A673 (cell line): ENCODE data around the gene RBM27. TPM values are rescaled to one million over a fixed set of nuclear protein-coding genes. Genes with fewer than 3 reads are reported as not detected.

Source experiments
- BruUV-seq: library from RNA; stranded (reverse); fragments of 400-500 nt; replicated peaks from 2 replicates; lab custom pipeline; 2021; lab: Mats Ljungman, UMichigan
- CTCF ChIA-PET: fragments of 300-600 bp; sonication (Branson Sonifier 250); formaldehyde crosslinking; loops from one replicate; lab custom pipeline; 2022; ENCODE audit warnings: antibody characterized with exemption; lab: Charles Lee
- POLR2A ChIA-PET: fragments of 300-600 bp; sonication (Branson Sonifier 250); formaldehyde crosslinking; loops from one replicate; lab custom pipeline; 2022; ENCODE audit warnings: antibody characterized with exemption; ENCODE audit not compliant: low non-redundant PET; lab: Charles Lee
- DNase-seq: peaks from one replicate; pipeline ENCODE4 v3.0.0-alpha.2; 2015; ENCODE audit warnings: low spot score
- H3K27ac ChIP-seq: fragments of 200-600 bp; sonication (generic); 2 replicates; pipeline ENCODE4 v1.5.1; 2016; ENCODE audit warnings: mixed run types, low read depth, mild to moderate bottlenecking, mixed read lengths, antibody characterized with exemption, low read length; ENCODE audit not compliant: poor library complexity, severe bottlenecking
- H3K27me3 ChIP-seq: fragments of 200-600 bp; sonication (generic); replicated peaks from 2 replicates; pipeline ENCODE4 v1.6.1; 2017; ENCODE audit warnings: mixed run types, low read depth, mild to moderate bottlenecking, mixed read lengths, antibody characterized with exemption, low read length; ENCODE audit not compliant: insufficient read depth, poor library complexity
- H3K36me3 ChIP-seq: fragments of 200-600 bp; sonication (generic); 2 replicates; pipeline ENCODE4 v1.6.1; 2016; ENCODE audit warnings: mixed run types, mild to moderate bottlenecking, mixed read lengths, antibody characterized with exemption, low read length; ENCODE audit not compliant: insufficient read depth, poor library complexity, severe bottlenecking
- H3K4me1 ChIP-seq: fragments of 200-600 bp; sonication (generic); 2 replicates; pipeline ENCODE4 v1.6.1; 2017; ENCODE audit warnings: mixed run types, mild to moderate bottlenecking, mixed read lengths, antibody characterized with exemption, low read length; ENCODE audit not compliant: insufficient read depth, poor library complexity, severe bottlenecking
- H3K4me3 ChIP-seq: fragments of 200-600 bp; sonication (generic); 2 replicates; pipeline ENCODE4 v1.5.1; 2016; ENCODE audit warnings: low read depth, mixed run types, mild to moderate bottlenecking, mixed read lengths, low read length; ENCODE audit not compliant: poor library complexity, severe bottlenecking
- H3K9me3 ChIP-seq: fragments of 200-600 bp; sonication (generic); 2 replicates; pipeline ENCODE4 v1.6.1; 2016; ENCODE audit warnings: mixed run types, low read depth, mild to moderate bottlenecking, mixed read lengths, antibody characterized with exemption, low read length; ENCODE audit not compliant: poor library complexity, severe bottlenecking
- EZH2 ChIP-seq: fragments of 200-600 bp; sonication (generic); IDR thresholded peaks from 2 replicates; pipeline ENCODE4 v1.6.1; 2017; ENCODE audit warnings: borderline replicate concordance, low read depth, mild to moderate bottlenecking, mixed read lengths, antibody characterized with exemption, low read length; ENCODE audit not compliant: poor library complexity, severe bottlenecking
- intact Hi-C: fragments of 100-400 bp; cut with micrococcal nuclease; formaldehyde crosslinking; loops from one replicate; pipeline ENCODE4 v1.10.0; 2022; ENCODE audit not compliant: unreplicated experiment
- total RNA-seq: library from RNA; stranded (reverse); gene quantifications from 2 replicates; pipeline ENCODE4 v1.2.3, GENCODE V29; 2021
- TF ChIP-seq, protein P1 (sequence below): fragments of 300-800, 200-600 bp; sonication (generic); conservative IDR thresholded peaks from 2 replicates; pipeline ENCODE4 v1.5.1; 2017; ENCODE audit warnings: low read depth, mild to moderate bottlenecking, antibody characterized with exemption, low read length, moderate library complexity, mixed read lengths

RBM27 gene
- total RNA-seq, 1 experiment from 2014 or later: 33.3 TPM

GRCh38 chr5:146218168-146218567 lies 14.8 kb downstream of the RBM27 start:
- TF ChIP-seq EZH2: no peak
- TF ChIP-seq, protein P1, sequence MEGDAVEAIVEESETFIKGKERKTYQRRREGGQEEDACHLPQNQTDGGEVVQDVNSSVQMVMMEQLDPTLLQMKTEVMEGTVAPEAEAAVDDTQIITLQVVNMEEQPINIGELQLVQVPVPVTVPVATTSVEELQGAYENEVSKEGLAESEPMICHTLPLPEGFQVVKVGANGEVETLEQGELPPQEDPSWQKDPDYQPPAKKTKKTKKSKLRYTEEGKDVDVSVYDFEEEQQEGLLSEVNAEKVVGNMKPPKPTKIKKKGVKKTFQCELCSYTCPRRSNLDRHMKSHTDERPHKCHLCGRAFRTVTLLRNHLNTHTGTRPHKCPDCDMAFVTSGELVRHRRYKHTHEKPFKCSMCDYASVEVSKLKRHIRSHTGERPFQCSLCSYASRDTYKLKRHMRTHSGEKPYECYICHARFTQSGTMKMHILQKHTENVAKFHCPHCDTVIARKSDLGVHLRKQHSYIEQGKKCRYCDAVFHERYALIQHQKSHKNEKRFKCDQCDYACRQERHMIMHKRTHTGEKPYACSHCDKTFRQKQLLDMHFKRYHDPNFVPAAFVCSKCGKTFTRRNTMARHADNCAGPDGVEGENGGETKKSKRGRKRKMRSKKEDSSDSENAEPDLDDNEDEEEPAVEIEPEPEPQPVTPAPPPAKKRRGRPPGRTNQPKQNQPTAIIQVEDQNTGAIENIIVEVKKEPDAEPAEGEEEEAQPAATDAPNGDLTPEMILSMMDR: no peak
- POLR2A ChIA-PET: no interaction called here
- no peak overlapping the region for H3K4me3 ChIP-seq
- no TSS peak for BruUV-seq
- H3K27me3 ChIP-seq: no peaks in the 10 kb centered on the region
- no peak for DNase-seq
- H3K27ac ChIP-seq: no peak overlapping the region
- H3K9me3 ChIP-seq: no peaks in the 10 kb centered on the region
- CTCF ChIA-PET: no interaction called here
- intact Hi-C loops: no loop called here
- peaks cover 12% of the 10 kb centered on the region for H3K36me3 ChIP-seq
- peaks cover 12% of the 10 kb centered on the region for H3K4me1 ChIP-seq

- BruUV-seq: no TSS peak
- no peaks in the 10 kb centered on the region for H3K9me3 ChIP-seq
- peaks cover under 1% of the 10 kb centered on the region for H3K4me1 ChIP-seq
- H3K36me3 ChIP-seq: peaks cover 23% of the 10 kb centered on the region
- no peak overlapping the region for H3K27ac ChIP-seq
- no peak for DNase-seq
- POLR2A ChIA-PET: no interaction called here
- CTCF ChIA-PET: no interaction called here
- no peak for TF ChIP-seq EZH2
- TF ChIP-seq, protein P1: no peak
- intact Hi-C loops: no loop called here
- H3K4me3 ChIP-seq: no peak overlapping the region
- no peaks in the 10 kb centered on the region for H3K27me3 ChIP-seq
These were observed 15.8 kb downstream of the RBM27 start for GRCh38 chr5:146219243-146219642.

GRCh38 chr5:146221234-146221633 lies 17.8 kb downstream of the RBM27 start:
- DNase-seq: no peak
- ChIA-PET CTCF (no interaction called here), POLR2A (no interaction called here)
- no peaks in the 10 kb centered on the region for H3K4me1 ChIP-seq
- H3K4me3 ChIP-seq: no peak overlapping the region
- BruUV-seq: no TSS peak
- no peak for TF ChIP-seq EZH2
- TF ChIP-seq, protein P1: no peak
- H3K27me3 ChIP-seq: no peaks in the 10 kb centered on the region
- intact Hi-C loops: no loop called here
- peaks cover 36% of the 10 kb centered on the region for H3K36me3 ChIP-seq
- no peaks in the 10 kb centered on the region for H3K9me3 ChIP-seq
- no peak overlapping the region for H3K27ac ChIP-seq
